Stomach (tissue), 4 donors: Measurements from ENCODE around the gene LRRC3.

ENCODE experiments used
- POLR2A ChIP-seq, 4 donors: fragments of 450-650 bp; IDR thresholded peaks; one replicate each; pipeline ENCODE4 v1.6.1; 2016; ENCODE audit warnings: antibody characterized with exemption in 4 of 4, control low read depth in 2 of 4, mild to moderate bottlenecking in 1 of 4, moderate library complexity in 1 of 4
- TF ChIP-seq, protein P1 (sequence below), 7 experiments: fragments of 450-650 bp in 4 of 7; fragments of 200-600 bp in 3 of 7; sonication (generic) in 3 of 7; IDR thresholded peaks; one replicate each; pipeline ENCODE4 v1.5.1; 2016 to 2019; ENCODE audit warnings: antibody characterized with exemption in 7 of 7, control low read depth in 2 of 7, mild to moderate bottlenecking in 1 of 7

DNA sequence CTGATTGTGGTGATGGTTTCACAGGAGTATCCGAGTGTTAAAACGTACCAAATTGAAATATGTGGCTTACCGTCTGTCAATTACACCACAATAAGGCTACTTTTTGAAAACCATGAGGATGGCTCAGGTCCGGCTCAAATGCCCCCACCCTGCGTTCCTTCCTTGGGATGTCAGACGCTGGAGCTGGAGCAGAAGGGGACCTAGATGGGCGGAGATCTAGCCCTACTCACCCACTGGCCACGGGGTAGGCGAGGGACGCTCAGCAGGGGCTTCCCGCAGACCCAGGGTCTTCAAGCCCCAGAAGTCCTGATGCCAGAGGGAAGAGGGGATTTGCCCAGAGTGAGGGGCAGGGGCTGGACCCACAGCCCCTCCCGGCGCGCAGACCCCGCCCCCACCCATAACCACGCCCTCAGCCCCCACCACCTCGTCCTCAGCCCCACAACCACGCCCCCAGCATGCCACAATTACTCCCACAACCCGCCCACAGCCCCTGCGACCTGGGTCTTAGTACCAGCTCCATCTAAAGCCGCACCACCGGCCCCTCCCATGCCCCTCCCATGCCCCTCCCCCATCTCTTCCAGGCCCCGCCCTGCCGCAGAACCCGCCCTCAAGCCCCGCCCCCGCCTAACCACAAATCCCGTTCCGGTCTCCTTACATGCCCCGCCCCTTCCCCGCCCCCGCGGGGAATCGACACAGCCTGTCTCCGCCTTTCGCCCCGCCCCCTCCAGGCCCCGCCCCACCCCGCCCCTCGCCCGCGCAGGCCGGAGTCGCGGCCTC, at the start of gene LRRC3:
- TF ChIP-seq POLR2A (IDR thresholded peaks at IDR 0.05) = no peak
- TF ChIP-seq, protein P1, sequence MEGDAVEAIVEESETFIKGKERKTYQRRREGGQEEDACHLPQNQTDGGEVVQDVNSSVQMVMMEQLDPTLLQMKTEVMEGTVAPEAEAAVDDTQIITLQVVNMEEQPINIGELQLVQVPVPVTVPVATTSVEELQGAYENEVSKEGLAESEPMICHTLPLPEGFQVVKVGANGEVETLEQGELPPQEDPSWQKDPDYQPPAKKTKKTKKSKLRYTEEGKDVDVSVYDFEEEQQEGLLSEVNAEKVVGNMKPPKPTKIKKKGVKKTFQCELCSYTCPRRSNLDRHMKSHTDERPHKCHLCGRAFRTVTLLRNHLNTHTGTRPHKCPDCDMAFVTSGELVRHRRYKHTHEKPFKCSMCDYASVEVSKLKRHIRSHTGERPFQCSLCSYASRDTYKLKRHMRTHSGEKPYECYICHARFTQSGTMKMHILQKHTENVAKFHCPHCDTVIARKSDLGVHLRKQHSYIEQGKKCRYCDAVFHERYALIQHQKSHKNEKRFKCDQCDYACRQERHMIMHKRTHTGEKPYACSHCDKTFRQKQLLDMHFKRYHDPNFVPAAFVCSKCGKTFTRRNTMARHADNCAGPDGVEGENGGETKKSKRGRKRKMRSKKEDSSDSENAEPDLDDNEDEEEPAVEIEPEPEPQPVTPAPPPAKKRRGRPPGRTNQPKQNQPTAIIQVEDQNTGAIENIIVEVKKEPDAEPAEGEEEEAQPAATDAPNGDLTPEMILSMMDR (IDR thresholded peaks at IDR 0.05) = no peak
